Measurements from ENCODE around the gene CYS1.
"Not testable (repeated sequence)": the region's sequence is repeated elsewhere in the genome, so short reads cannot be mapped to it uniquely, and the experiment has no call there.

The CYS1 gene

GRCh38 chr2:10032746-10033105, 47.5 kb downstream of the CYS1 start:
- TF ChIP-seq YY1 (IDR thresholded peaks at IDR 0.05; ENCODE audit: insufficient read depth, insufficient read length) (no peak), ZNF274 (IDR thresholded peaks at IDR 0.05; ENCODE audit: low read depth, low read length) (no peak), SUZ12 (IDR thresholded peaks at IDR 0.05; ENCODE audit: extremely low read depth, insufficient read depth, insufficient read length) (no peak)
- Histone ChIP-seq H3K27me3 (ENCODE audit: insufficient read depth, insufficient read length) (no peaks in the 10 kb centered on the region), H3K9ac (ENCODE audit: insufficient read length, low read depth) (no peak overlapping the region), H3K4me3 (ENCODE audit: insufficient read length, low read depth) (no peak overlapping the region), H3K36me3 (ENCODE audit: insufficient read depth, insufficient read length, low read length) (no peaks in the 10 kb centered on the region), H3K4me1 (ENCODE audit: insufficient read depth, insufficient read length) (peaks cover 17% of the 10 kb centered on the region), H3K9me3 (ENCODE audit: insufficient read depth, low read length) (no peaks in the 10 kb centered on the region)
- DNase-seq (ENCODE audit: low read depth, low spot score) = no peak

GRCh38 chr2:10031886-10032745, 48.1 kb downstream of the CYS1 start:
- Histone ChIP-seq H3K36me3 (ENCODE audit: insufficient read depth, insufficient read length, low read length) (no peaks in the 10 kb centered on the region), H3K4me1 (ENCODE audit: insufficient read depth, insufficient read length) (peaks cover 19% of the 10 kb centered on the region), H3K9me3 (ENCODE audit: insufficient read depth, low read length) (no peaks in the 10 kb centered on the region), H3K9ac (ENCODE audit: insufficient read length, low read depth) (no peak overlapping the region), H3K4me3 (ENCODE audit: insufficient read length, low read depth) (no peak overlapping the region), H3K27me3 (ENCODE audit: insufficient read depth, insufficient read length) (no peaks in the 10 kb centered on the region)
- TF ChIP-seq ZNF274 (IDR thresholded peaks at IDR 0.05; ENCODE audit: low read depth, low read length) (no peak), YY1 (IDR thresholded peaks at IDR 0.05; ENCODE audit: insufficient read depth, insufficient read length) (no peak), SUZ12 (IDR thresholded peaks at IDR 0.05; ENCODE audit: extremely low read depth, insufficient read depth, insufficient read length) (no peak)
- DNase-seq (ENCODE audit: low read depth, low spot score) = no peak

- not testable (repeated sequence) for H3K4me3 ChIP-seq (ENCODE audit: insufficient read length, low read depth); H3K27me3 ChIP-seq (ENCODE audit: insufficient read depth, insufficient read length); H3K36me3 ChIP-seq (ENCODE audit: insufficient read depth, insufficient read length, low read length); H3K9ac ChIP-seq (ENCODE audit: insufficient read length, low read depth); DNase-seq (ENCODE audit: low read depth, low spot score); H3K9me3 ChIP-seq (ENCODE audit: insufficient read depth, low read length)
- H3K4me1 ChIP-seq (ENCODE audit: insufficient read depth, insufficient read length) = peaks cover 15% of the 10 kb centered on the region
These were observed 49.4 kb downstream of the CYS1 start for GRCh38 chr2:10030798-10031197.

- Histone ChIP-seq H3K4me3 (ENCODE audit: insufficient read length, low read depth) (no peak overlapping the region), H3K9me3 (ENCODE audit: insufficient read depth, low read length) (no peaks in the 10 kb centered on the region), H3K4me1 (ENCODE audit: insufficient read depth, insufficient read length) (peaks cover 15% of the 10 kb centered on the region), H3K9ac (ENCODE audit: insufficient read length, low read depth) (no peak overlapping the region), H3K36me3 (ENCODE audit: insufficient read depth, insufficient read length, low read length) (no peaks in the 10 kb centered on the region), H3K27me3 (ENCODE audit: insufficient read depth, insufficient read length) (no peaks in the 10 kb centered on the region)
- no peak for TF ChIP-seq SUZ12 (IDR thresholded peaks at IDR 0.05; ENCODE audit: extremely low read depth, insufficient read depth, insufficient read length)
- no peak for TF ChIP-seq YY1 (IDR thresholded peaks at IDR 0.05; ENCODE audit: insufficient read depth, insufficient read length)
- no peak for TF ChIP-seq ZNF274 (IDR thresholded peaks at IDR 0.05; ENCODE audit: low read depth, low read length)
- no peak for DNase-seq (ENCODE audit: low read depth, low spot score)
These were observed 49.9 kb downstream of the CYS1 start for GRCh38 chr2:10030311-10030736.

- no peak for DNase-seq (ENCODE audit: low read depth, low spot score)
- Histone ChIP-seq H3K9ac (ENCODE audit: insufficient read length, low read depth) (peak overlapping the region; percentile 70), H3K4me3 (ENCODE audit: insufficient read length, low read depth) (no peak overlapping the region), H3K36me3 (ENCODE audit: insufficient read depth, insufficient read length, low read length) (no peaks in the 10 kb centered on the region), H3K4me1 (ENCODE audit: insufficient read depth, insufficient read length) (peaks cover 15% of the 10 kb centered on the region), H3K9me3 (ENCODE audit: insufficient read depth, low read length) (no peaks in the 10 kb centered on the region), H3K27me3 (ENCODE audit: insufficient read depth, insufficient read length) (no peaks in the 10 kb centered on the region)
- TF ChIP-seq SUZ12 (IDR thresholded peaks at IDR 0.05; ENCODE audit: extremely low read depth, insufficient read depth, insufficient read length) = no peak
- no peak for TF ChIP-seq ZNF274 (IDR thresholded peaks at IDR 0.05; ENCODE audit: low read depth, low read length)
- no peak for TF ChIP-seq YY1 (IDR thresholded peaks at IDR 0.05; ENCODE audit: insufficient read depth, insufficient read length)
These were observed 50.4 kb downstream of the CYS1 start for GRCh38 chr2:10029875-10030223.

GRCh38 chr2:10028988-10029874, 51.0 kb downstream of the CYS1 start:
- H3K36me3 ChIP-seq (ENCODE audit: insufficient read depth, insufficient read length, low read length) = no peaks in the 10 kb centered on the region
- H3K9ac ChIP-seq (ENCODE audit: insufficient read length, low read depth) = peak overlapping the region; percentile 70
- no peak for TF ChIP-seq YY1 (IDR thresholded peaks at IDR 0.05; ENCODE audit: insufficient read depth, insufficient read length)
- TF ChIP-seq SUZ12 (IDR thresholded peaks at IDR 0.05; ENCODE audit: extremely low read depth, insufficient read depth, insufficient read length) = no peak
- no peak for TF ChIP-seq ZNF274 (IDR thresholded peaks at IDR 0.05; ENCODE audit: low read depth, low read length)
- no peaks in the 10 kb centered on the region for H3K9me3 ChIP-seq (ENCODE audit: insufficient read depth, low read length)
- H3K4me1 ChIP-seq (ENCODE audit: insufficient read depth, insufficient read length) = peaks cover 15% of the 10 kb centered on the region
- peak overlapping the region; percentile 25 for H3K4me3 ChIP-seq (ENCODE audit: insufficient read length, low read depth)
- no peaks in the 10 kb centered on the region for H3K27me3 ChIP-seq (ENCODE audit: insufficient read depth, insufficient read length)
- DNase-seq (ENCODE audit: low read depth, low spot score) = no peak

GRCh38 chr2:10028407-10028987, 51.7 kb downstream of the CYS1 start:
- peaks cover 15% of the 10 kb centered on the region for H3K4me1 ChIP-seq (ENCODE audit: insufficient read depth, insufficient read length)
- TF ChIP-seq SUZ12 (IDR thresholded peaks at IDR 0.05; ENCODE audit: extremely low read depth, insufficient read depth, insufficient read length) (no peak), YY1 (IDR thresholded peaks at IDR 0.05; ENCODE audit: insufficient read depth, insufficient read length) (no peak), ZNF274 (IDR thresholded peaks at IDR 0.05; ENCODE audit: low read depth, low read length) (no peak)
- peak overlapping the region; percentile 70 for H3K9ac ChIP-seq (ENCODE audit: insufficient read length, low read depth)
- no peak for DNase-seq (ENCODE audit: low read depth, low spot score)
- H3K36me3 ChIP-seq (ENCODE audit: insufficient read depth, insufficient read length, low read length) = no peaks in the 10 kb centered on the region
- no peaks in the 10 kb centered on the region for H3K27me3 ChIP-seq (ENCODE audit: insufficient read depth, insufficient read length)
- peak overlapping the region; percentile 25 for H3K4me3 ChIP-seq (ENCODE audit: insufficient read length, low read depth)
- no peaks in the 10 kb centered on the region for H3K9me3 ChIP-seq (ENCODE audit: insufficient read depth, low read length)

All from NT2/D1 (cell line).